Left lobe of liver (tissue), 2 donors: ENCODE results near the gene PPP1R7. TPM values are rescaled to one million over a fixed set of nuclear protein-coding genes. Genes with fewer than 3 reads are reported as not detected.

Experiments used
- ATAC-seq: fragments of 200-7000 bp; cut with Tn5 transposase; one replicate; pipeline ENCODE4 v1.9.1; 2020; ENCODE audit warnings: mild to moderate bottlenecking, moderate library complexity
- DNase-seq: peaks from one replicate; pipeline ENCODE4 v3.0.0-alpha.2; 2020; ENCODE audit warnings: low spot score
- total RNA-seq: library from RNA; stranded (reverse); gene quantifications from one replicate; pipeline ENCODE4 v1.2.1, GENCODE V29; 2021
- donor health status: DM: no; HTN: no; CAD: no; lungs with moderate emphysema.
- donor health status: DM: no; HTN: yes; CAD: no.

The PPP1R7 gene
- total RNA-seq, 1 donor from 2014 or later = 25.6 TPM

GRCh38 chr2:241204490-241204889 is 54.2 kb downstream of the PPP1R7 start:
- no peak for ATAC-seq
- DNase-seq = no peak

GRCh38 chr2:241205086-241205485 is 54.8 kb downstream of the PPP1R7 start:
- DNase-seq = no peak
- ATAC-seq = no peak

- DNase-seq (no peak), ATAC-seq (no peak)
Observed at GRCh38 chr2:241207151-241207550, 56.9 kb downstream of the PPP1R7 start.

GRCh38 chr2:241207641-241208040 is 57.4 kb downstream of the PPP1R7 start:
- DNase-seq = no peak
- peak; percentile 66 for ATAC-seq

GRCh38 chr2:241208058-241208457 is 57.8 kb downstream of the PPP1R7 start:
- ATAC-seq (peak; percentile 18), DNase-seq (no peak)

GRCh38 chr2:241209271-241209670 is 59.0 kb downstream of the PPP1R7 start:
- ATAC-seq = no peak
- DNase-seq = no peak

GRCh38 chr2:241211276-241211675 is 61.0 kb downstream of the PPP1R7 start:
- ATAC-seq (no peak), DNase-seq (no peak)

GRCh38 chr2:241213041-241213440 is 62.8 kb downstream of the PPP1R7 start:
- DNase-seq (no peak), ATAC-seq (no peak)

- ATAC-seq (no peak), DNase-seq (no peak)
Observed at GRCh38 chr2:241213567-241213966, 63.3 kb downstream of the PPP1R7 start.

GRCh38 chr2:241214209-241214608 is 63.9 kb downstream of the PPP1R7 start:
- ATAC-seq (no peak), DNase-seq (no peak)

- DNase-seq (no peak), ATAC-seq (no peak)
Observed at GRCh38 chr2:241214766-241215165, 64.5 kb downstream of the PPP1R7 start.

- DNase-seq (no peak), ATAC-seq (no peak)
Observed at GRCh38 chr2:241215421-241215820, 65.2 kb downstream of the PPP1R7 start.

- no peak for ATAC-seq
- no peak for DNase-seq
Observed at GRCh38 chr2:241216211-241216761, 66.0 kb downstream of the PPP1R7 start.

- ATAC-seq (peak; percentile 79), DNase-seq (peak; percentile 76)
Observed at GRCh38 chr2:241217320-241218031, 67.2 kb downstream of the PPP1R7 start.

- ATAC-seq = peak; percentile 66
Observed at GRCh38 chr2:241218131-241219029, 68.1 kb downstream of the PPP1R7 start.

GRCh38 chr2:241219030-241219382 is 68.7 kb downstream of the PPP1R7 start:
- ATAC-seq (no peak), DNase-seq (no peak)

More at GRCh38 chr2:241218131-241219029, 68.1 kb downstream of the PPP1R7 start:
- DNase-seq = no peak

- DNase-seq (no peak), ATAC-seq (no peak)
Observed at GRCh38 chr2:241219856-241220356, 69.6 kb downstream of the PPP1R7 start.

GRCh38 chr2:241223211-241224017 is 73.1 kb downstream of the PPP1R7 start:
- no peak for DNase-seq
- peak; percentile 17 for ATAC-seq

- ATAC-seq (peak; percentile 39), DNase-seq (no peak)
Observed at GRCh38 chr2:241224018-241224850, 74.0 kb downstream of the PPP1R7 start.
